BJ (cell line): ENCODE results near the gene GSPT1. TPM values are rescaled to one million over a fixed set of nuclear protein-coding genes. Genes with fewer than 3 reads are reported as not detected.
"Not testable (repeated sequence)": the region's sequence is repeated elsewhere in the genome, so short reads cannot be mapped to it uniquely, and the experiment has no call there.

ENCODE experiments used
- CTCF ChIA-PET: fragments of 350-600 bp; formaldehyde crosslinking; extraction: SDS; loops from one replicate; lab custom pipeline; 2021; ENCODE audit warnings: antibody characterized with exemption, inconsistent platforms; lab: Yijun Ruan, JAX
- POLR2A ChIA-PET: fragments of 300-600 bp; sonication (Branson Sonifier 250); formaldehyde crosslinking; extraction: SDS; loops from one replicate; lab custom pipeline; 2021; ENCODE audit warnings: antibody characterized with exemption; lab: Charles Lee
- DNase-seq: peaks from one replicate; pipeline ENCODE4 v3.0.0-alpha.2; 2011; ENCODE audit warnings: low read depth
- H3K27me3 ChIP-seq: 2 replicates; pipeline ENCODE4 v1.6.0; 2011; ENCODE audit warnings: low read length; ENCODE audit not compliant: control insufficient read depth, insufficient read depth
- H3K36me3 ChIP-seq: 2 replicates; pipeline ENCODE4 v1.5.1; 2011; ENCODE audit warnings: low read length; ENCODE audit not compliant: control insufficient read depth, insufficient read depth
- H3K4me3 ChIP-seq: 2 replicates; pipeline ENCODE4 v1.5.1; 2011; ENCODE audit warnings: low read depth, mild to moderate bottlenecking, control low read depth, low read length
- CTCF ChIP-seq: IDR thresholded peaks from 2 replicates; pipeline ENCODE4 v1.5.1; 2011; ENCODE audit warnings: low read depth, mild to moderate bottlenecking, control low read depth, inconsistent platforms, low read length, moderate library complexity; ENCODE audit not compliant: insufficient read depth
- polyA plus RNA-seq: library from polyadenylated mRNA; depleted of rRNA; stranded (reverse); fragments of >200 nt; gene quantifications from 2 replicates; pipeline ENCODE4 v1.2.3, GENCODE V29; 2011

GSPT1 gene
- polyA plus RNA-seq, 1 experiment = 39.3 TPM

GRCh38 chr16:11949527-11949926 lies 33.8 kb upstream of the GSPT1 start:
- TF ChIP-seq CTCF = peak; percentile 61
- Histone ChIP-seq H3K27me3 (no peaks in the 10 kb centered on the region), H3K4me3 (no peak overlapping the region), H3K36me3 (no peaks in the 10 kb centered on the region)
- ChIA-PET POLR2A (no interaction called here), CTCF (interaction anchor here (0.7 to 1.9 kb wide), 9 partner anchors 9 to 703 kb away, joined by 3 to 37 read pairs (median 4); partner anchors contain the start of gene SNX29)
- no peak for DNase-seq

GRCh38 chr16:11948819-11949218 lies 33.1 kb upstream of the GSPT1 start:
- POLR2A ChIA-PET = no interaction called here
- CTCF ChIA-PET = interaction anchor here (0.7 to 1.9 kb wide), 9 partner anchors 9 to 704 kb away, joined by 3 to 37 read pairs (median 4); partner anchors contain the start of gene SNX29
- TF ChIP-seq CTCF = no peak
- Histone ChIP-seq H3K4me3 (no peak overlapping the region), H3K36me3 (no peaks in the 10 kb centered on the region), H3K27me3 (no peaks in the 10 kb centered on the region)
- DNase-seq = no peak

DNA sequence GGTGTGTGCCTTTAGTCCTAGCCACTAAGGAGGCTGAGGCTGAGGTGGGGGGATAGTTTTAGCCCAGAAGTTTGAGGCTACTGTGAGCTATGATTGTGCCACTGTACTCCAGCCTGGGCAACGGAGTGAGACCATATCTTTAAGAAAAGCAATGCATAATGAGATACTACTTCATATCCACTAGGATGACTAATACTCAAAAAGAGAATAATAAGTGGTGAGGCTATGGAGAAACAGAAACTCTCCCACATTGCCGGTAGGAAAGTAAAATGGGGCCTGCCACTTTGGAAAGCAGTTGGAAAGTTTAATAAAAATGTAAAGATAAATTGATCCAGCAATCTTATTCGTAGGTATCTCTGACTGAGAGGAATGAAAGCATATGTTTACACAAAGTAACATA lies 30.7 kb upstream of the GSPT1 start:
- Histone ChIP-seq H3K36me3 (no peaks in the 10 kb centered on the region), H3K27me3 (no peaks in the 10 kb centered on the region), H3K4me3 (no peak overlapping the region)
- no peak for TF ChIP-seq CTCF
- no peak for DNase-seq
- ChIA-PET CTCF (interaction anchor here (0.5 to 4.2 kb wide), 2 partner anchors 30 to 121 kb away, joined by 3 to 18 read pairs; no protein-coding TSS in a partner anchor), POLR2A (no interaction called here)

DNA sequence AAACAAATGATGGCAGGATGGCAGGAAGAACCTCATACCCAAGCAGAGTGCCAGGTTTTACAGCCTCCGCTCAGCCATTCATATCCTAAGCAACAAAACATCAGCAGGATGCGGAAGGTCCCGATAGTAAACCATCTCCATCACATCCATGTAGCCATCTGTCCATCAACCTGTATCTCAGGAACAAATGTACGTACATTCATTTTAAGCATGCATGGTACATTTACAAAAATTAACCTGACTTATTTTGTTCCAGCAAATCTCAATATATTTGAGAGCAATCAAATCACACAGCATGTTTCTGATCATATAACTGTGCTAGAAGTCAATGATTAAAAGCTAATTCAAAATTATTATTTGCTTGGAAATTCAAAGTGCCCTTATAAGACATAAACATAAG lies 26.2 kb upstream of the GSPT1 start, which contains the start of gene NPIPB2:
NPIPB2 (minus strand) TSS at position 101 of the 400 bp plus-strand sequence; CDS start at position 101, 0 bp downstream.
- H3K27me3 ChIP-seq, H3K36me3 ChIP-seq, CTCF ChIA-PET, POLR2A ChIA-PET, DNase-seq, H3K4me3 ChIP-seq: not testable (repeated sequence)

DNA sequence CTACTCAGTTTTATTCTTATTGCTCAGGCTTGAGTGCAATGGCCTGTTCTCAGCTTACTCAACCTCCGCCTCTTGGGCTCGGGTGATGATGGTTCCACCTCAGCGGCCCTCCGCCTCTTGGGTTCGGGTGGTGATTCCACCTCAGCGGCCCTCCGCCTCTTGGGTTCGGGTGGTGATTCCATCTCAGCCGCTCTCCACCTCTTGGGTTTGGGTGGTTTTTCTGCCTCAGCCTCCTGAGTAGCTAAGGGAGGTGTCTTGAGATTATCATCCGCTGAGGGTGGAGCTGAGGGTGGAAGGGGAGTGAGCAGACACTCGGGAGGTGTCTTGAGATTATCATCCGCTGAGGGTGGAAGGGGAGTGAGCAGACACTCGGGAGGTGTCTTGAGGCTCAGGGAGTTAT lies 11.6 kb upstream of the GSPT1 start:
- H3K36me3 ChIP-seq, DNase-seq, H3K27me3 ChIP-seq, H3K4me3 ChIP-seq, CTCF ChIA-PET, POLR2A ChIA-PET: not testable (repeated sequence)

DNA sequence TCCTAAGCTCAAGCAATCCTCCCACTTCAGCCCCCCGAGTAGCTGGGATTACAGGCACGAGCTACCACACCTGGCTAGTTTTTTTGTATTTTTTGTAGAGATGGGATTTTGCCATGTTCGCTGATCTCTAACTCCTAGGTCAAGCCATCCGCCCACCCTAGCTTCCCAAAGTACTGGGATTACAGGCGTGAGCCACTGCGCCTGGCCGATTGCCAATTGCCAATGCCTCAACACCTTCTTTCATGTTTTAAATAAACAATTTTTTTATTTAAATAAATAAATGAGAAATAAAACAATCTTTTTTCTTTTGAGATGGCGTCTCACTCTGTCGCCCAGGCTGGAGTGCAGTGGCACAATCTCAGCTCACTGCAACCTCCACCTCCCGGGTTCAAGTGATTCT lies 8.3 kb upstream of the GSPT1 start:
- DNase-seq, CTCF ChIA-PET, H3K4me3 ChIP-seq, H3K36me3 ChIP-seq, POLR2A ChIA-PET, H3K27me3 ChIP-seq: not testable (repeated sequence)
